ENCODE results near the gene RNF214. TPM values are rescaled to one million over a fixed set of nuclear protein-coding genes. Genes with fewer than 3 reads are reported as not detected.
"Not testable (repeated sequence)": the region's sequence is repeated elsewhere in the genome, so short reads cannot be mapped to it uniquely, and the experiment has no call there.

Gene RNF214
- 8.0 and 13.1 TPM in 2 replicates for total RNA-seq

GRCh38 chr11:117232092-117232878 lies at the start of gene RNF214:
TSS of gene RNF214 (plus strand) at chr11:117232671. CDS start at chr11:117234273, 1,602 bp downstream.
- DNase-seq (ENCODE audit: extremely low read depth, low read depth, low spot score): no peak

GRCh38 chr11:117183178-117183577 lies 49.3 kb upstream of the RNF214 start:
- DNase-seq (ENCODE audit: extremely low read depth, low read depth, low spot score): not testable (repeated sequence)

- DNase-seq (ENCODE audit: extremely low read depth, low read depth, low spot score): no peak
Measured at GRCh38 chr11:117183724-117184349, 48.6 kb upstream of the RNF214 start.

- no peak for DNase-seq (ENCODE audit: extremely low read depth, low read depth, low spot score)
Measured at GRCh38 chr11:117185736-117186430, 46.6 kb upstream of the RNF214 start.

- DNase-seq (ENCODE audit: extremely low read depth, low read depth, low spot score): no peak
Measured at GRCh38 chr11:117186431-117186761, 46.1 kb upstream of the RNF214 start.

- DNase-seq (ENCODE audit: extremely low read depth, low read depth, low spot score): no peak
Measured at GRCh38 chr11:117187007-117187406, 45.5 kb upstream of the RNF214 start.

- no peak for DNase-seq (ENCODE audit: extremely low read depth, low read depth, low spot score)
Measured at GRCh38 chr11:117187428-117187798, 45.1 kb upstream of the RNF214 start.

GRCh38 chr11:117187799-117188481 lies 44.5 kb upstream of the RNF214 start:
- no peak for DNase-seq (ENCODE audit: extremely low read depth, low read depth, low spot score)

- DNase-seq (ENCODE audit: extremely low read depth, low read depth, low spot score): no peak
Measured at GRCh38 chr11:117188620-117189081, 43.8 kb upstream of the RNF214 start.

- DNase-seq (ENCODE audit: extremely low read depth, low read depth, low spot score): no peak
Measured at GRCh38 chr11:117189191-117189940, 43.1 kb upstream of the RNF214 start.

GRCh38 chr11:117189941-117190544 lies 42.4 kb upstream of the RNF214 start:
- DNase-seq (ENCODE audit: extremely low read depth, low read depth, low spot score): no peak

GRCh38 chr11:117191680-117192400 lies 40.6 kb upstream of the RNF214 start:
- DNase-seq (ENCODE audit: extremely low read depth, low read depth, low spot score): no peak

GRCh38 chr11:117192401-117192875 lies 40.0 kb upstream of the RNF214 start:
- no peak for DNase-seq (ENCODE audit: extremely low read depth, low read depth, low spot score)

GRCh38 chr11:117193130-117194020 lies 39.1 kb upstream of the RNF214 start:
- DNase-seq (ENCODE audit: extremely low read depth, low read depth, low spot score): no peak

GRCh38 chr11:117194267-117194666 lies 38.2 kb upstream of the RNF214 start:
- no peak for DNase-seq (ENCODE audit: extremely low read depth, low read depth, low spot score)

- DNase-seq (ENCODE audit: extremely low read depth, low read depth, low spot score): no peak
Measured at GRCh38 chr11:117195258-117195657, 37.2 kb upstream of the RNF214 start.

GRCh38 chr11:117195761-117196160 lies 36.7 kb upstream of the RNF214 start:
- no peak for DNase-seq (ENCODE audit: extremely low read depth, low read depth, low spot score)

GRCh38 chr11:117197006-117197405 lies 35.5 kb upstream of the RNF214 start:
- no peak for DNase-seq (ENCODE audit: extremely low read depth, low read depth, low spot score)

All from glomerular endothelial cell (primary cell).